Fibroblast of villous mesenchyme (primary cell): ENCODE measurements around the gene PTPRM. TPM values are rescaled to one million over a fixed set of nuclear protein-coding genes. Genes with fewer than 3 reads are reported as not detected.

Experiments
- DNase-seq: peaks from one replicate; pipeline ENCODE4 v3.0.0-alpha.2; 2010; ENCODE audit warnings: low read depth
- H3K4me3 ChIP-seq: 2 replicates; pipeline ENCODE4 v1.5.1; 2011; ENCODE audit warnings: low read depth, mild to moderate bottlenecking, low read length
- CTCF ChIP-seq: IDR thresholded peaks from 2 replicates; pipeline ENCODE4 v1.5.1; 2012; ENCODE audit warnings: low read depth, mild to moderate bottlenecking, low read length; ENCODE audit not compliant: insufficient read depth
- total RNA-seq: library from RNA; depleted of rRNA; stranded (reverse); fragments of >200 nt; gene quantifications from 2 replicates; pipeline ENCODE4 v1.2.3, GENCODE V29; 2012

The PTPRM gene
- total RNA-seq, 1 donor: 56.1 TPM

- no peak overlapping the region for H3K4me3 ChIP-seq
- DNase-seq: no peak
- TF ChIP-seq CTCF: no peak
Observed at GRCh38 chr18:7658701-7659100, 91.6 kb downstream of the PTPRM start.

- DNase-seq: no peak
- TF ChIP-seq CTCF: no peak
- no peak overlapping the region for H3K4me3 ChIP-seq
Observed at GRCh38 chr18:7661207-7661606, 94.1 kb downstream of the PTPRM start.

GRCh38 chr18:7662866-7663265, 95.8 kb downstream of the PTPRM start:
- H3K4me3 ChIP-seq: no peak overlapping the region
- TF ChIP-seq CTCF: no peak
- no peak for DNase-seq

GRCh38 chr18:7663366-7664312, 96.5 kb downstream of the PTPRM start:
- H3K4me3 ChIP-seq: no peak overlapping the region
- no peak for DNase-seq
- TF ChIP-seq CTCF: no peak

- no peak overlapping the region for H3K4me3 ChIP-seq
- no peak for TF ChIP-seq CTCF
- DNase-seq: no peak
Observed at GRCh38 chr18:7666195-7666776, 99.2 kb downstream of the PTPRM start.

GRCh38 chr18:7668392-7668791, 101.3 kb downstream of the PTPRM start:
- H3K4me3 ChIP-seq: no peak overlapping the region
- no peak for TF ChIP-seq CTCF
- DNase-seq: no peak
